GF-D8 (cell line): ENCODE results near the gene GLRX5.

Experiments
- DNase-seq: peaks from one replicate; lab custom pipeline; 2025; lab: John Stamatoyannopoulos, UW

Gene GLRX5

GRCh38 chr14:95536036-95536593, 1.3 kb downstream of the GLRX5 start:
- DNase-seq, result no peak

DNA sequence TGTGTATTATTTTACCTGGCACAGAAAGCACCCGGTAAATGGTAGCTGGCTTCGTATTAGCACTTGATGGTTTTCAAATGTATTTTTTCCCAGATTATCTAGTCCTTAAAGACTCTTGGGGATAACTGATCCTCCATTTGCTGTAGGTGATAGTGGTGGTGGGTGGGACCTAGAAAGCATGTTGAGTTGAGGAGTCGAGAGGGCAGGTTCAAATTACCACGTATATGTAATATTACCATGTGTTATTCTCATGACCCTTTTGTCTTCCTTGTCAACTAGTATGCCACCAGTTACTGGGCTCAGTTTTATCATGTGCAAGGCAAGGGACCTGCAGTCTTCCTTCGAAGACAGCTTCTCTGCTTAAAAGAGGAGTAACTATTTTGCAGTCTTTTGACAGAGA, 1.8 kb downstream of the GLRX5 start:
- no peak for DNase-seq

GRCh38 chr14:95537298-95538089, 2.6 kb downstream of the GLRX5 start:
- no peak for DNase-seq

GRCh38 chr14:95538801-95539509, 4.1 kb downstream of the GLRX5 start:
- DNase-seq, result no peak

GRCh38 chr14:95540236-95540855, 5.5 kb downstream of the GLRX5 start:
- DNase-seq, result no peak

GRCh38 chr14:95541346-95541745, 6.5 kb downstream of the GLRX5 start:
- no peak for DNase-seq

DNA sequence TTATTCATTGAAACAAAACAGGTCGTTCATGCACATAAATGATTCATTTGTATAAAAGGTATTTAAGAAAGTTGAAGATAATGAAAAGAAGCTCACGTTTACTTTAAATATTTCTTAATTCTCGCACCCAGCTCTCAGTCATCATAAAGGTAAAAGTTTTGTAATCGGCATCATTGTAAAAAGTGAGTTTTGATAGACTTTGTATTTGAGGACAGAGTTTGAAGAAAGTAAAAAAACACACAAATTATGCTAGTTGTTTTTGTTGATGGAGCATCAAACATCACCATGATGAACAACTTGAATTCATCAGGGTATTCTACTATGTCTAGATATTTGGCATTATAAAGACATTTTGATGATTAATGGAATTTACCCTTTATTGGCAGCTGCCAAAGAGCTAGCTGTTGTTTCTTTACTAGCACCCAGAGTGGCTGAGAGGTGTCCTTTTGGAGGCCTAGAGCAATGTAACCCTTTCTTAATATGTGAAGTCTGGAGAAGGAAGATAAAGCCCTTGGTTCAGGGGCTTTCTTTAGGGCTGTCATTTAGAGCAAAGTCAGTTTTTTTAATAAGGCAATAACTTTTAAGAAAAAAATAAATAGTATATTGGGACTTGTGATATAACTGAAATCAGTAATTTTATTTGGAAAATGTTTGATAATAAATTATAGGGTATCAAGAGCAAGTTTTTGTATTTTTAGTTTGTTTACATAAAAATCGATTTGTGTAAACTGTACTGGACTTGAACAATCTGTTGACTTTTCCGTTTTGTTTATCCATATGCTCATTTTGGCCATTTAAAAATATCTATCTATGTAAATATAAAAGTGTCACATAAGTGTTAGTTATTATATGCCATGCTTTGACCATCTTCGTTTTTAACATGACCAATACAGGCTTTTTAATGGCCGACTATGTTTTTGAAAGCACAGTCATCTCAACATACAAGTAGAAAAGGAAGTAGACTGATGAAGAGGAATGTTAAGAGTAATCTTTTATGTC, 7.4 kb downstream of the GLRX5 start:
- no peak for DNase-seq

GRCh38 chr14:95543021-95543420, 8.2 kb downstream of the GLRX5 start:
- DNase-seq, result no peak

GRCh38 chr14:95544588-95544987, 9.7 kb downstream of the GLRX5 start:
- DNase-seq, result no peak

DNA sequence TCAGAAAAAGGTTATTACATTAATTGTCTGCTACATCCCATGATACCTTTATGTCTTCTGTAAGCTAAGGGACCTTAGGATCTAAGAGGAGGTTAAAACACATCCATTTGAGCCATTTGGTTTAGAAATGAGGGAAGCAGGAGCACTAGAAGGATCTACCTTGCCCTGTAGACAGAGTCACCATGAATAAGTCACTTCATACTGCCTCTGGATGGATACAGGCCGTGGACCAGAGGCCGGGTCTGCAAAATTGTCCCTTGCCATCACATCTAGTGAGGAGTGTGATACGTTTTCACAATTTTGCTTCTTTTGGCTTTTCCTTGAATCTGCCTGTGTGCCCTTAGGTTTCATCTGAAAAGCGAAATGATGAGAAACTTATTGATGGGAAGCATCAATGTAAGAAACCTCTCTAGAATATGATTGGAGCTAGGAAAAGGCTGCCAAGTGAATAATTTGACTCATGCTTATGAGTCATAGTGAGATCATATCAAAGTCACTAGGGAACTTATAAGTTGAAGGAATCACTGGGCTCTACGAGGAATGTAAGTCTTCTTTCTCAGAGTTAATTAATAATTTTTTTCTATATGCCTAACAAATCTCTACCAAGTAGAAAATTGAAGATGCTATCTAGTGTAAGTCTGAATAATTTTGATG, 10.8 kb downstream of the GLRX5 start:
- no peak for DNase-seq

DNA sequence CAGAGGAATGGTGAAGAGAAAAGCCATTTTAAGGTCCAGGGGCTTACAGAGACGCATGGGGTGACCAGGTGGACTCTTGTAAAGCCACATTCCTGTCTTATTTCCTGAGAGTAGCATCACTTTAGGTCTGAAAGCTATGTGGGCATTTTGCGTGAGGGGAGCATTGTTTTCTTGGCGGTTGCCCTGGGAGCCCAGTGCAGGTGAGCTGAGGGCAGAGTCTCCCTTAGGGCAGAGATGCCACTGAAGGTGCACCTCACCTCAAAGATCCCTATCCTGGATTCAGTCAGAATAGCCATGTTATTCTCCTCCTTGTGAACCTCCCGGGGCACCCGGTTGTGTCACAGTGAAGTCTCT, 12.4 kb downstream of the GLRX5 start:
- no peak for DNase-seq

DNA sequence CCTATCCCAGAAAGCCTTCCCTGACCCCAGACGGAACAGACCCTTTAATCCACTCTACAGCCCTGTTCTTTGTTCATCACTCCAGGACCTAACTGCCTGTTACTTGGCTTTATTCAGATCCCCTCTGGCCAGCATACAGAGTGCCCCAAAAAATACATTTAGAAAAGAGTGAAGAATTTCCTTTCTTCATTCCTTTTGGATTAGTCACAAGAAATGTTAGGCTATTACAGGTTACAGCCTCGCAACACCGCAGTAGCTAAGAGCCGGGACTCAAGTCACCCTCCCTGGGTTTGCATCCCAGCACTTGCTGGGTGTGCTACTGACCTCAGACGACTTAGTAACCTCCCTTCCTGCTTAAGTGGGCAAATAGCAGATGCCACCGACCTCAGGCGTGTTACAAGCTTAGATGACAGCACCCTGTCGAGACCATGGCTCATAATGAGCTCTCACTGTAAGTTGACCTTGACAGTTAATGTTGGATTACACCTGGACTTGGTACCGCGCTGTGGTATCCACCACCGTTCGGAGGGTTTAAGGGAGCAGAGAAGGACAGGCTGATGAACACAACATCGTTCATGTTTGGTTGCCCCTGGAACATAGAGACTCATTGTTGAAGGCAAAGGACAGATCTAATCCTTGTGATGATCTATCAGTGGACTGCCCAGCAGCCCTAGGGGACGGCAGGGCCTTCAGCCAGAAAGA, 12.9 kb downstream of the GLRX5 start:
- no peak for DNase-seq

DNA sequence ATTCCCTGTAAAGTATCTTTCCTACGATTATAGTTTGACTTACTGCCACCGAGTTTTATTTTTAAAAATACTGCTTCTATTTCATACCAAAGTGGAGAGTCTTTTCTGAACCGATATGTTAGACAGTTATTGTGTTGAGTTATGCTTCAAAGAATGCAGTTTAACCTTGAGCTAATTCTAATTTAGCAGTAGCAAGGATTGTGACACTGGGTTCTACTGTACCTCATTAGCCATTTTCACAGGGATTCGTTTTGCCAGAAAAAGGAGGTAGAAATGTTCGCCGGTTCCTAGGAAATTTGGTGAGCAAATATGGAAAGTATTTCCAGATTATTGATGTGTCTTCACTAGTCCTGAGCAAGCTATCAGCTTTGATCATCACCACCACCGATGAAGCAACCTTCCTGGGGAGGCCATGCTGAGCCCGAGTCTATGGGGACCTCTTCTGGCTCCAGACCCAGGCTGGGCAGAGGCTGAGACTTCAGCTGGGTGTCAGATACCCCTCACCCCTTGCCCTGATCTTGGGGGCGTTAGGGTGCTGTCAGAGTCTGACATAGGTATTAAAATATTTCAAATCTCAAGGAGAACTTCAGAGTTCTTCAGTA, 13.6 kb downstream of the GLRX5 start:
- DNase-seq, result no peak

DNA sequence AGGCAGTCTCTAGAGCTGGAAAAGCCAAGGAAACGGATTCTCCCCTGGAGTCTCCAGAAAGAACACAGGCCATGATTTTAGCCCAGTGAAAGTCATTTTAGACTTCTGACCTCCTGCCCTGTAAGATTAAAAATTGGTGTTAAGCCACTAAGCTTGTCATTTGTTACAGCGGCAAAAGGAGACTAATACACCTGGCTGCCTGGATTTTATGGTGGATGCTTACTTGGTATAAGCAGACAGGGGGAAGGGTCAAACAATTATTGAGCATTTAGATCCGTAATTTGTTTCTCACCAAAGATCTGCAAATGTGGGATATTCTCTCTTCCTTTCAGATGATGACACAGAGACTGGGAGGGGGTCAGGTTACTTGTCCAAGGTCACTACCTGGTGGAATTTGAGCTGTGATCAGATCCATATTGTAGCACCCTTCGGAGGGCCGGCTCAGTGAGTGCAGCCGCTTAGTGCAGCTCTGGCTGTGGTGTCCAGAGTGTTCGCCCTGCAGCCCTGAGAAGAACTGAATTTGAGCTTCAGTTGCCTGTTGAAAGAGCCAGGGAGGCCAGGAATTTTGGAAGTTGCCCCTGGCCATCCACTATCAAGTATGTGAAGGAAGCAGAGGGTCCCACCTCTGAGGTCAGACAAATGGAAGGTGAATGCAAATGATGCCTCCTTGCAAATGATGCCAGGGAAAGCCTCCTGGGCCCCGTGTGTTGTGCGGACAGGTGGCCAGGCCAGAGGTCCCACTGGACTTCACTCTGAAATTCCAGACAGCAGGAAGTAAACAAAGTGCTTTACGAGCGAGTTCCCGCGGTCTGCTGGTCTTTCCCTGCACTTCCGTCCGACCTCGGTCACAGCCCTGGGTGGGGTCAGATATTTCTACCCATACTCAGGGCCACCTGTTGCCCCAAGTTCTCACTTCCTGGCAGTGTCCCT, 15.1 kb downstream of the GLRX5 start:
- DNase-seq, result no peak

GRCh38 chr14:95551435-95551834, 16.6 kb downstream of the GLRX5 start:
- no peak for DNase-seq

DNA sequence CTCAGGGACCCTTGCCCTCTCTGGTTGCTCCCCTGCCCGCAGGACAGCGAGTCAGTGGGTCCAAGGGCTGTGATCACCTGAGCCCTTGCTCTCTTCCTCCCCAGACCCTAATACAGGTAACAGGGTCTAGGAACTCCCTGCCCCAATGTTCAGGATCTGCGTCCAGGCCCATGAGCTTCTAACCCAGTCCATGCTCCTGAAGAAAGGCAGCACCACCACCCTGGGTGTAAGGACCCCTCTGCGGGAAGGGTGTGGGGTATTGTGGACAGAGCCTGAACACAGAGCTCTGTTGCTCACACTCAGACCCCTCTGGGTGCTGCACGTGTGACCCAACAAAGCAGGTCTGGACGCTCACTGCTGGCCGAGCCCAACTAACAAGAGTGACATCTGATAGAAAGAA, 18.3 kb downstream of the GLRX5 start:
- DNase-seq, result no peak

DNA sequence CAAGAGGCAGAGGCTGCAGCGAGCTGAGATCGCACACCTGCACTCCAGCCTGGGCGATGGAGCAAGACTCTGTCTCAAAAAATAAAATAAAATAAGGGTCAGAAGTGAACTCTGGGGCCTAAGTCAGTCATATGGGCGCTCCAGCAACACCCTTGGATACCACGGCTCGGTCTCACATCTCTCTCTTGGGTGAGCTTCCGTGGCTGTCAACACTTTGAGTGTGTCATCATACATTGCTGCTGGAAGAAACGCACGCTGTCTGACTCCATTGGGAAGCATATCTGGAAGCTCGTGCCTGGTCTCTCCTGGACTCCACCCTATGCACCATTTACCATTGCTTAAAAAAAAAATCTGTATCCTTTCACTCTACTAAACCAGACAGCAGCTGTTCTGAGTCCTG, 20.2 kb downstream of the GLRX5 start:
- no peak for DNase-seq

DNA sequence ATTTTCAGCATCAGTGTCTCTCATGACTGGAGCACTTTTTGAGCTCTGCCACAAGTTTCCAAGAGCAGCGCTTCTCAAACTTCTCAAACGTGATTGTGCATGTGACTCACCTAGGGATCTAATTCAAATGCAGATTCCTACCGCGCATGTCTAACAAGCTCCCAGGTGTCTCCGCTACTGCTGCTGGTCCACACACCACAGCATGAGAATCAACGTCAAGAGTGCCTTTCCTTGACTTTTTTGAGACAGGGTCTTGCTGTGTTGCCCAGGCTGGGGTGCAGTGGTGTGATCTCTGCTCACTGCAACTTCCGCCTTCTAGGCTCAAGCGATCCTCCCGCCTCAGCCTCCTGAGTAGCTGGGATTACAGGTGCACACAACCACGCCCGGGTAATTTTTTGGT, 22.4 kb downstream of the GLRX5 start:
- DNase-seq, result no peak

GRCh38 chr14:95557832-95558231, 23.0 kb downstream of the GLRX5 start:
- DNase-seq, result no peak
